HFFc6 (cell line): ENCODE results near the gene DEAF1. TPM values are rescaled to one million over a fixed set of nuclear protein-coding genes. Genes with fewer than 3 reads are reported as not detected.

Experiments
- DNase-seq: peaks from one replicate; pipeline ENCODE4 v3.0.0-alpha.2; 2018
- H3K27ac Mint-ChIP-seq: 2 replicates; pipeline ENCODE4 v1.8.0; 2020; ENCODE audit warnings: mild to moderate bottlenecking, mixed read lengths
- H3K27me3 Mint-ChIP-seq: 2 replicates; pipeline ENCODE4 v1.8.0; 2021; ENCODE audit warnings: mild to moderate bottlenecking, moderate library complexity, mixed read lengths; ENCODE audit not compliant: insufficient read depth
- H3K36me3 Mint-ChIP-seq: 2 replicates; pipeline ENCODE4 v1.8.0; 2021; ENCODE audit warnings: low read depth, mixed read lengths
- H3K4me1 Mint-ChIP-seq: 2 replicates; pipeline ENCODE4 v1.8.0; 2020; ENCODE audit warnings: low read depth, mixed read lengths
- H3K4me3 Mint-ChIP-seq: 2 replicates; pipeline ENCODE4 v1.8.0; 2020; ENCODE audit warnings: mild to moderate bottlenecking, moderate library complexity, mixed read lengths
- H3K9me3 Mint-ChIP-seq: 2 replicates; pipeline ENCODE4 v1.8.0; 2020; ENCODE audit warnings: mild to moderate bottlenecking, mixed read lengths
- total RNA-seq, 6 experiments: library from RNA; stranded (reverse); fragmentation: NEBNext Ultra II Directional; extraction: Animal tissue kit (Norgen Biotek cat#: 25700); gene quantifications; 2 replicates in 1 of 6; 3 replicates in 5 of 6; pipeline ENCODE4 v1.2.3, GENCODE V29; 2021
- TF ChIP-seq, protein P1 (sequence below): fragments of 200-600 bp; sonication (generic); IDR thresholded peaks from 2 replicates; pipeline ENCODE4 v1.5.0; 2021; ENCODE audit warnings: antibody characterized with exemption, mild to moderate bottlenecking

Gene DEAF1
- total RNA-seq, 6 experiments from 2014 or later = 32.2 to 48.1 (median 34.6) TPM

DNA sequence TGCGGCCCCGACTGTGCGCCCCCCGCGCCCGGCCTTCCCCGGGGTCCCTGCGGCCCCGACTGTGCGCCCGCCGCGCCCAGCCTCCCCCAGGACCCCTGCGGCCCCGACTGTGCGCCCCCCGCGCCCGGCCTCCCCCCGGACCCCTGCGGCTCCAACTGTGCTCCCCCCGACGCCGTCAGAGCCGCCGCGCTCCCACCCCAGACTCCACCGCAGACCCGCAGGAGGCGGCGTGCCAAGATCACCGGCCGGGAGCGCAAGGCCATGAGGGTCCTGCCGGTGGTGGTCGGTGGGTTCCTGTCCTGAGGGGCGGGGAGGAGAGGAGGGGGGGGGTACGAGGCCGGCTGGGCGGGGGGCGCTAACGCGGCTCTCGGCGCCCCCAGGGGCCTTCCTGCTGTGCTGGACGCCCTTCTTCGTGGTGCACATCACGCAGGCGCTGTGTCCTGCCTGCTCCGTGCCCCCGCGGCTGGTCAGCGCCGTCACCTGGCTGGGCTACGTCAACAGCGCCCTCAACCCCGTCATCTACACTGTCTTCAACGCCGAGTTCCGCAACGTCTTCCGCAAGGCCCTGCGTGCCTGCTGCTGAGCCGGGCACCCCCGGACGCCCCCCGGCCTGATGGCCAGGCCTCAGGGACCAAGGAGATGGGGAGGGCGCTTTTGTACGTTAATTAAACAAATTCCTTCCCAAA is 54.9 kb downstream of the DEAF1 start:
- peaks cover 11% of the 10 kb centered on the region for H3K27me3 Mint-ChIP-seq
- H3K27ac Mint-ChIP-seq = no peak overlapping the region
- peaks cover 5% of the 10 kb centered on the region; the same call in 1 of the 2 replicates for H3K4me1 Mint-ChIP-seq
- no peaks in the 10 kb centered on the region for H3K36me3 Mint-ChIP-seq
- H3K4me3 Mint-ChIP-seq = no peak overlapping the region
- no peaks in the 10 kb centered on the region for H3K9me3 Mint-ChIP-seq
- DNase-seq = no peak
- TF ChIP-seq, protein P1, sequence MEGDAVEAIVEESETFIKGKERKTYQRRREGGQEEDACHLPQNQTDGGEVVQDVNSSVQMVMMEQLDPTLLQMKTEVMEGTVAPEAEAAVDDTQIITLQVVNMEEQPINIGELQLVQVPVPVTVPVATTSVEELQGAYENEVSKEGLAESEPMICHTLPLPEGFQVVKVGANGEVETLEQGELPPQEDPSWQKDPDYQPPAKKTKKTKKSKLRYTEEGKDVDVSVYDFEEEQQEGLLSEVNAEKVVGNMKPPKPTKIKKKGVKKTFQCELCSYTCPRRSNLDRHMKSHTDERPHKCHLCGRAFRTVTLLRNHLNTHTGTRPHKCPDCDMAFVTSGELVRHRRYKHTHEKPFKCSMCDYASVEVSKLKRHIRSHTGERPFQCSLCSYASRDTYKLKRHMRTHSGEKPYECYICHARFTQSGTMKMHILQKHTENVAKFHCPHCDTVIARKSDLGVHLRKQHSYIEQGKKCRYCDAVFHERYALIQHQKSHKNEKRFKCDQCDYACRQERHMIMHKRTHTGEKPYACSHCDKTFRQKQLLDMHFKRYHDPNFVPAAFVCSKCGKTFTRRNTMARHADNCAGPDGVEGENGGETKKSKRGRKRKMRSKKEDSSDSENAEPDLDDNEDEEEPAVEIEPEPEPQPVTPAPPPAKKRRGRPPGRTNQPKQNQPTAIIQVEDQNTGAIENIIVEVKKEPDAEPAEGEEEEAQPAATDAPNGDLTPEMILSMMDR = no peak

DNA sequence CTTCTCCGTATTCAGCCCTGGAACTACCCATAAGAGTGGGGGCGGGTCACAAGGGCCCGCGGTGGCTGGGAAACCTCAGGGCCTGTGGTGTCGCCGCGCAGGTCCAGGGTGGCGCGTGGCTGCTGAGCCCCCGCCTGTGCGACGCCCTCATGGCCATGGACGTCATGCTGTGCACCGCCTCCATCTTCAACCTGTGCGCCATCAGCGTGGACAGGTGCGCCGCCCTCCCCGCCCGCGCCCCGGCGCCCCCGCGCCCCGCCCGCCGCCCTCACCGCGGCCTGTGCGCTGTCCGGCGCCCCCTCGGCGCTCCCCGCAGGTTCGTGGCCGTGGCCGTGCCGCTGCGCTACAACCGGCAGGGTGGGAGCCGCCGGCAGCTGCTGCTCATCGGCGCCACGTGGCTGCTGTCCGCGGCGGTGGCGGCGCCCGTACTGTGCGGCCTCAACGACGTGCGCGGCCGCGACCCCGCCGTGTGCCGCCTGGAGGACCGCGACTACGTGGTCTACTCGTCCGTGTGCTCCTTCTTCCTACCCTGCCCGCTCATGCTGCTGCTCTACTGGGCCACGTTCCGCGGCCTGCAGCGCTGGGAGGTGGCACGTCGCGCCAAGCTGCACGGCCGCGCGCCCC is 55.6 kb downstream of the DEAF1 start:
- TF ChIP-seq, protein P1 = no peak
- Mint-ChIP-seq H3K27ac (no peak overlapping the region), H3K36me3 (no peaks in the 10 kb centered on the region), H3K9me3 (no peaks in the 10 kb centered on the region), H3K4me1 (peaks cover 5% of the 10 kb centered on the region; the same call in 1 of the 2 replicates), H3K4me3 (no peak overlapping the region), H3K27me3 (peaks cover 10% of the 10 kb centered on the region)
- DNase-seq = no peak

DNA sequence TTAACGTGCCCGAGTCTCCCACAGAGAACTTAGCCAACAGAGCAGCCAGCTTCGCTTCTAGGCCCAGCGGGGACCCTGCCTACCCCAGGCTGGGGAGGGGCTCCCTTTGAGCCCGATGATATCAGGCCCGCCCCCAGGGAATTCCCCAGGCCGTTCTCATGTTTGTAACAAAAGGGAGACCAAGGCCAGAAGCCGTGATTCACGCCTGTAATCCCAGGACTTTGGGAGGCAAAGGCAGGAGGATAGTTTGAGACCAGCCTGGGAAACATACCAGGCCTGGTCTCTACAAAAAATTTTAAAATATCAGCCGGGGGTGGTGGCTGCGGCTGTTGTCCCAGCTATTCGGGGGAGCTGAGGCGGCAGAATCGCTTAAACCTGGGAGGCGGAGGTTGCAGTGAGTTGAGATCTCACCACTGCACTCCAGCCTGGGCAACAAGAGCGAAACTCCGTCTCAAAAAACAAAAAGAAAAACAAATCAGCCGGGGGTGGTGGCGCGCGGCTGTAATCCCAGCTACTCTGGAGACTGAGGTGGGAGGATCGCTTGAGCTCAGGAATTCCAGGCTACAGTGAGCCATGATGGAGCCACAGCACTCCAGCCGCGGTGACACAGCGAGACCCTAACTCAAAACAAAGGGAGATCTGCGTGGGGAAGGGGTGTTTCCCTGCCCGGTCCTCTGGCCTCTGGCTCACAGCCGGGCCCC is 56.2 kb downstream of the DEAF1 start:
- H3K9me3 Mint-ChIP-seq = no peaks in the 10 kb centered on the region
- H3K4me1 Mint-ChIP-seq = peaks cover 5% of the 10 kb centered on the region; the same call in 1 of the 2 replicates
- no peak overlapping the region for H3K4me3 Mint-ChIP-seq
- no peaks in the 10 kb centered on the region for H3K36me3 Mint-ChIP-seq
- H3K27ac Mint-ChIP-seq = no peak overlapping the region
- peaks cover 10% of the 10 kb centered on the region for H3K27me3 Mint-ChIP-seq
- DNase-seq = no peak
- TF ChIP-seq, protein P1 = no peak

DNA sequence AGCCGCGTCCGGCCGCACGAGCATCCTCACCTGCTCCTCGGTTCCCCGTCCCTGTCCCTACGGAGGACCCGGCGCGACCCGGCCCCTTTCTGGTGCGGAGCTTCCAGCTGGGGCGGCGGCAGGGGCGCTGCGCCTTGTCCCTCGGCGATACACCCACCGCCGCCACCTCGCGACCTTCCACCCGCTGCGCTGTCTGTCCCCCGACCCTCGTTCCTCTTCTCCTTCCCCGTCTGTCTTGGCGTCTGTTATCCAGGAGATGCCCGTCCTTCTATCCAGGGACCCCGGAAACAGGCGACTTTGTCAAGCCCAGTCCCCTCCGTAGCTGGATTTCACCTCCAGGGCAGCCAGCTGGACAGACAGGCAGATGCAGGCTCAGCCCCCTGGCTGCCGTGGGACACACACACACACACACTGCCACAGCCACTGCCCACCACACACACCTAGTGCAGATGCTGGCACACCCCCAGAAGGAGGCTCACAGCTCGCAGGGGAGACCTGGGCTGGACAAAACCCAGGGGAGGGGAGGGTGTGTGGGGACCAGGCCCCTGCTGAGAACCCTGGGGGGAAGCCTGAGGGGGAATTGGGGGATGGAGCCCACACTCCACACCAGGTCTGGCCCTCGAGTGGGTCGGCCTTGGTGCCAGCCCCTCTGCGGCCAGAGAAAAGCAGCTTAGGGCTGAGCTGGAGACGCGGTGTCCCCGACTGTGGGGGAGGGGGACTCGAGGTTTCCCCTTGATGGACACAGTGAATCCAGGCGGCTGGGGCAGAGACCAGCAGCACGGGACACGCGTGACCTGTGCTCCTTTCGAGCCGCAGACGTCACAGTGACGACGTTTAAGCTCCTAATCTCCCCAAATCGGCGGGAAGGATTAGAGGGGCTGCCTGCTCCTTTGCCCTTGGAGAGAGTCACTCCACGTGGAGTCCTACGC is 57.2 kb downstream of the DEAF1 start:
- Mint-ChIP-seq H3K27ac (no peak overlapping the region), H3K4me1 (peaks cover 5% of the 10 kb centered on the region; the same call in 1 of the 2 replicates), H3K4me3 (peak overlapping the region; percentile 70), H3K36me3 (no peaks in the 10 kb centered on the region), H3K9me3 (no peaks in the 10 kb centered on the region), H3K27me3 (peaks cover 10% of the 10 kb centered on the region)
- DNase-seq = no peak
- TF ChIP-seq, protein P1 = no peak

DNA sequence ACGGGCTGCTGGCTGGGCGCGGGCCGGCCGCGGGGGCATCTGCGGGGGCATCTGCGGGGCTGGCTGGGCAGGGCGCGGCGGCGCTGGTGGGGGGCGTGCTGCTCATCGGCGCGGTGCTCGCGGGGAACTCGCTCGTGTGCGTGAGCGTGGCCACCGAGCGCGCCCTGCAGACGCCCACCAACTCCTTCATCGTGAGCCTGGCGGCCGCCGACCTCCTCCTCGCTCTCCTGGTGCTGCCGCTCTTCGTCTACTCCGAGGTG is 57.8 kb downstream of the DEAF1 start:
- TF ChIP-seq, protein P1 = no peak
- no peaks in the 10 kb centered on the region for H3K36me3 Mint-ChIP-seq
- no peak for DNase-seq
- peaks cover 13% of the 10 kb centered on the region for H3K27me3 Mint-ChIP-seq
- peaks cover 5% of the 10 kb centered on the region; the same call in 1 of the 2 replicates for H3K4me1 Mint-ChIP-seq
- H3K4me3 Mint-ChIP-seq = peak overlapping the region; percentile 70
- H3K9me3 Mint-ChIP-seq = no peaks in the 10 kb centered on the region
- H3K27ac Mint-ChIP-seq = no peak overlapping the region
